ENCODE results near the gene TRIML1. TPM values are rescaled to one million over a fixed set of nuclear protein-coding genes. Genes with fewer than 3 reads are reported as not detected.

Gene TRIML1
- total and polyA plus RNA-seq, 4 donors: not detected

DNA sequence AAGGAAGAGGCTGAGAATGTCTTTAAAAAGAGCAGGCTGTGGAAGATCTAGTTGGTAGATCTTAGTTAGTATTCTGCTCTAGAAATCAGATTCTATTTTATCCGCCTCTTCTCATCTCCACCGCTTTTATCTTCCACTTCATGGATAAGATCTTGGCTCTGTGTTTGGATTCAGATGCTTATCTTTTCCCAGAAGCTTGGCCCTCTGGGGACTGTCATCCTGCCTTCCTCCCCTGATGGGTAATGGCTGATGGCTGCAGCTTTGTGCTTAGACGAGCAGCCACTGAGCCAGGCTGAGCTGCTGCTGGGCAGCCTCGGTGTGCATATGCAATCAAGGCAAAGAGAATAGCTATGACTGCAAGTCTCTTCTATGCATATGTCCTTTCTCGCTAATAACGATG is 23.5 kb downstream of the TRIML1 start:
- intact Hi-C loops (cut with DNase I): no loop called here
- no peaks in the 10 kb centered on the region for H3K27me3 ChIP-seq (ENCODE audit: control insufficient read depth in 1 of 2, insufficient read depth in 2 of 2, low read length in 1 of 2)
- H3K4me3 ChIP-seq (ENCODE audit: low read length in 2 of 2): no peak overlapping the region
- no peak for ATAC-seq (ENCODE audit: low FRiP score)
- H3K27ac ChIP-seq (ENCODE audit: low read depth in 1 of 2, low read length in 2 of 2): no peak overlapping the region
- H3K4me1 ChIP-seq (ENCODE audit: control insufficient read depth in 1 of 2, insufficient read depth in 2 of 2, low read length in 2 of 2): no peaks in the 10 kb centered on the region
- WGBS, 2 donors: 90 to 91% methylated on average over 6 of the region's 6 CpGs
- H3K36me3 ChIP-seq (ENCODE audit: control insufficient read depth in 1 of 2, insufficient read depth in 2 of 2, low read length in 1 of 2): no peaks in the 10 kb centered on the region
- DNase-seq: no peak
- H3K9me3 ChIP-seq (ENCODE audit: control insufficient read depth, low read length): no peaks in the 10 kb centered on the region

DNA sequence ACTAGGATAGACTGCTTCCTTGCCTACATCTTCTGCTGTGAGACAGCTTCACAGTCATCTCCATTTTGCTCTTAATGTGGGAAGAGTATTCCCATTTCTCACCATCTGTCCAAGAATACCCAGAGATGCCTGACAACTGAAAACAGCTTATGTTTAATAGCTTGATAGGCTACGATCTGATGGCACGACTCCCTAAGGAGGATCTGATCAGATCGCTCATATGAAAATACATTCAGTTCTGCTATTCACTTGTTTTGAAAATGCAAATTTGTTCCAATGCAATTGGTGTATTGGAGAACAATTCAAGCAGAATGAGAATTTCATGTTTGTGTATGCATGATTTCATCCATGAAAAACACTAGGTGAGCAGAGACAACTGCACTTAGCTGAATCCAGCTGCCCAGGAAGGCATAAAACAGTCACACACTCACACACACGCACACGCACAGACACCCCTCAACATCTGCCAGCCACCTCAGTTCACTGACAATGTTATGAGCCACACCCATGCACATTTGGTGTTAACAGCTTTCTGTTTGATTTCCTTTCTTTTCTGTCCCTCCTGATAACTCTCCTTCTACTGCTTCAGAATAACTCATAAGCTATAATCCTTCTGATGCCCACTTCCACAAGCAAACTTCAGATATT is 29.6 kb downstream of the TRIML1 start:
- Histone ChIP-seq H3K4me3 (ENCODE audit: low read length in 2 of 2) (no peak overlapping the region), H3K9me3 (ENCODE audit: control insufficient read depth, low read length) (peaks cover 1% of the 10 kb centered on the region), H3K4me1 (ENCODE audit: control insufficient read depth in 1 of 2, insufficient read depth in 2 of 2, low read length in 2 of 2) (no peaks in the 10 kb centered on the region), H3K36me3 (ENCODE audit: control insufficient read depth in 1 of 2, insufficient read depth in 2 of 2, low read length in 1 of 2) (no peaks in the 10 kb centered on the region), H3K27ac (ENCODE audit: low read depth in 1 of 2, low read length in 2 of 2) (no peak overlapping the region), H3K27me3 (ENCODE audit: control insufficient read depth in 1 of 2, insufficient read depth in 2 of 2, low read length in 1 of 2) (no peaks in the 10 kb centered on the region)
- DNase-seq: no peak
- ATAC-seq (ENCODE audit: low FRiP score): no peak
- intact Hi-C loops (cut with DNase I): no loop called here
- 88 to 93% methylated on average over 5 of the region's 5 CpGs for WGBS, 2 donors

DNA sequence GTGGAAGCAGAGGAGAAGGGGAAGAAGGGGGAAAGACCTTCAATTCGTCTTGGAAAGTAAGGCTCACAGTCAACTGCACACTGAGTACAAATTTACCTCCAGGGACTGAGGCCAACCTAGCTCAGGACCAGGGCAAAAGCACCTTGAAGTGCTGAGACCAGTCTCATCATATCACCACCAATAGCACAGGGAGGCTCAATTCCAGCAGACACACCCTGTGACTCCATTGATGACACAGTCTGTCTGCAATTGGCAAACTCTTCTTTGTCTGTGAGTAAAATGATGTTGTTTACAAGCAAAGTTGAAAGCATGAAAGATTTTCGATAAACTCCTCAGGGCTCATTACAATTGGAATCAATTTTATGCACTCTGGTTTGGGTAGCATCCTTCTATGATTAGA is 32.3 kb downstream of the TRIML1 start:
- no peaks in the 10 kb centered on the region for H3K27me3 ChIP-seq (ENCODE audit: control insufficient read depth in 1 of 2, insufficient read depth in 2 of 2, low read length in 1 of 2)
- intact Hi-C loops (cut with DNase I): no loop called here
- no peak overlapping the region for H3K27ac ChIP-seq (ENCODE audit: low read depth in 1 of 2, low read length in 2 of 2)
- no peaks in the 10 kb centered on the region for H3K4me1 ChIP-seq (ENCODE audit: control insufficient read depth in 1 of 2, insufficient read depth in 2 of 2, low read length in 2 of 2)
- ATAC-seq (ENCODE audit: low FRiP score) (no peak), DNase-seq (no peak)
- no peaks in the 10 kb centered on the region for H3K36me3 ChIP-seq (ENCODE audit: control insufficient read depth in 1 of 2, insufficient read depth in 2 of 2, low read length in 1 of 2)
- H3K9me3 ChIP-seq (ENCODE audit: control insufficient read depth, low read length): peaks cover 1% of the 10 kb centered on the region
- no peak overlapping the region for H3K4me3 ChIP-seq (ENCODE audit: low read length in 2 of 2)
- WGBS, 2 donors: 93 to 94% methylated on average over 2 of the region's 2 CpGs

DNA sequence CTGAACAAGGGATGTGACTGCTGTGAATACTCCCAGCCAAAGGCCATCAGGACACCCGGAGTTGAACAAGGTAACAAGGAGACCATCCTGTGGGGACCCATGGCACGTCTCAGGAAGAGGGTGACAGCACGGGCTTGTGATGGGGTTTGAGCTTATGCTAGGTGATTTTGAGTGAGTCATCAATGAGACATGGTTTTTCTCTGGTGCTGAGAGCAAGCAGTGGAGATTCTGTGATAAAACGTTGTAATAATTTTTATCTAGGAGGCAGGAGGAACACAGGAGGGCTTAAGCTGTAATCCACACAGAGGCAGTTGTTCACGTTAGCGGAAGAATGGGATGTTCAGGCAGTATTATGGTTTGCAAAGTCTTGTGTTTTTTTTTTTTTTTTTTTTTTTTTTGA is 36.0 kb downstream of the TRIML1 start:
- Histone ChIP-seq H3K9me3 (ENCODE audit: control insufficient read depth, low read length) (peaks cover 1% of the 10 kb centered on the region), H3K4me3 (ENCODE audit: low read length in 2 of 2) (no peak overlapping the region), H3K27ac (ENCODE audit: low read depth in 1 of 2, low read length in 2 of 2) (no peak overlapping the region), H3K27me3 (ENCODE audit: control insufficient read depth in 1 of 2, insufficient read depth in 2 of 2, low read length in 1 of 2) (no peaks in the 10 kb centered on the region), H3K36me3 (ENCODE audit: control insufficient read depth in 1 of 2, insufficient read depth in 2 of 2, low read length in 1 of 2) (no peaks in the 10 kb centered on the region), H3K4me1 (ENCODE audit: control insufficient read depth in 1 of 2, insufficient read depth in 2 of 2, low read length in 2 of 2) (no peaks in the 10 kb centered on the region)
- WGBS, 2 donors: 94 to 95% methylated on average over 6 of the region's 6 CpGs
- DNase-seq (no peak), ATAC-seq (ENCODE audit: low FRiP score) (no peak)
- intact Hi-C loops (cut with DNase I): no loop called here

DNA sequence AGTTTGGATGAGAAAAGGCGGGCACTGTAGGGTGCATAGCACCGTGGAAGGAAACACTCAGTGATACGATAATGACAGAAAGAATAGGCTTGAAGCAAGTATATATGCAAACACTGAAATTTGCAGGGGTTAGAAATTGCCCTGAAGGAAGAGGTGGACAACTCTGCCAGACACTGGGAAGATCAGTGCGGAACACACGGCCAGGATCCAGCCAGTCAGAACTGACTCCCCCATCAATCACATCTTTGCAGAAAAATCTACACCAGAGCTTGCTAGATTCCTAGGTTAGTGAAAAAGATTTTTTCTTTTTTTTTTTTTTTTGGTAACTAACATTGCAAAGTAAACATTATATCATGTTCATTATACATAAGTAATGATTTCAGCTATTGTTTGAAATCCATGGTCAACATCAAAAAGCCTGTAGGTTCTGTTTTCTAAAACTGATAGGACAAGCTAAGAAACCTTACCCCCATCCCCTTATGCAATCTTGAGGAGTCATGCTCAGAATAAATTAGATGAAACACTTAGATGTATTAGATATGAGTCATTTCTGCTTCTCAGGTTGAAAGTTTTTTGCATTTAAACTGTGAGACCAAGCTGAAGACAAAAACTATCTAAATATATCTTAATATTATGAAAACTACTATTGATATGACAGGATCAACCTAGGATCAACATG is 38.9 kb downstream of the TRIML1 start:
- Histone ChIP-seq H3K4me1 (ENCODE audit: control insufficient read depth in 1 of 2, insufficient read depth in 2 of 2, low read length in 2 of 2) (no peaks in the 10 kb centered on the region), H3K27ac (ENCODE audit: low read depth in 1 of 2, low read length in 2 of 2) (no peak overlapping the region), H3K27me3 (ENCODE audit: control insufficient read depth in 1 of 2, insufficient read depth in 2 of 2, low read length in 1 of 2) (no peaks in the 10 kb centered on the region), H3K36me3 (ENCODE audit: control insufficient read depth in 1 of 2, insufficient read depth in 2 of 2, low read length in 1 of 2) (no peaks in the 10 kb centered on the region), H3K9me3 (ENCODE audit: control insufficient read depth, low read length) (no peaks in the 10 kb centered on the region), H3K4me3 (ENCODE audit: low read length in 2 of 2) (no peak overlapping the region)
- intact Hi-C loops (cut with DNase I): no loop called here
- WGBS, 2 donors: 86 to 91% methylated on average over 5 of the region's 5 CpGs
- DNase-seq (no peak), ATAC-seq (ENCODE audit: low FRiP score) (no peak)

DNA sequence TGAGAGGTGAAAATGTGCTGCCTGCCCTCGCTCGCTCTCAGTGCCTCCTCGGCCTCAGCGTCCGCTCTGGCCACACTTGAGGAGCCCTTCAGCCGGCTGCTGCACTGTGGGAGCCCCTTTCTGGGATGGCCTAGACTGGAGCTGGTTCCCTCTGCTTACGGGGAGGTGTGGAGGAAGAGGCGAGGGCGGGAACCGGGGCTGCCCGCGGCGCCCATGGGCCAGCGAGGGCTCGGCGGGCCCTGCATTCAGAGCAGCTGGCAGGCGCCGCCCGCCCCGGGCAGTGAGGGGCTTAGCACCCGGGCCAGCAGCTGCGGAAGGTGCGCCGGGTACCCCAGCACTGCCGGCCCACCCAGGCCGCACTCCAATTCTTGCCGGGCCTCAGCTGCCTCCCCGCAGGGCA is 39.6 kb downstream of the TRIML1 start:
- intact Hi-C loops (cut with DNase I): no loop called here
- Histone ChIP-seq H3K9me3 (ENCODE audit: control insufficient read depth, low read length) (no peaks in the 10 kb centered on the region), H3K27ac (ENCODE audit: low read depth in 1 of 2, low read length in 2 of 2) (no peak overlapping the region), H3K4me1 (ENCODE audit: control insufficient read depth in 1 of 2, insufficient read depth in 2 of 2, low read length in 2 of 2) (no peaks in the 10 kb centered on the region), H3K36me3 (ENCODE audit: control insufficient read depth in 1 of 2, insufficient read depth in 2 of 2, low read length in 1 of 2) (no peaks in the 10 kb centered on the region), H3K27me3 (ENCODE audit: control insufficient read depth in 1 of 2, insufficient read depth in 2 of 2, low read length in 1 of 2) (no peaks in the 10 kb centered on the region), H3K4me3 (ENCODE audit: low read length in 2 of 2) (no peak overlapping the region)
- ATAC-seq (ENCODE audit: low FRiP score) (no peak), DNase-seq (no peak)
- WGBS, 2 donors: 95 to 99% methylated on average over 21 to 28 of the region's 28 CpGs

DNA sequence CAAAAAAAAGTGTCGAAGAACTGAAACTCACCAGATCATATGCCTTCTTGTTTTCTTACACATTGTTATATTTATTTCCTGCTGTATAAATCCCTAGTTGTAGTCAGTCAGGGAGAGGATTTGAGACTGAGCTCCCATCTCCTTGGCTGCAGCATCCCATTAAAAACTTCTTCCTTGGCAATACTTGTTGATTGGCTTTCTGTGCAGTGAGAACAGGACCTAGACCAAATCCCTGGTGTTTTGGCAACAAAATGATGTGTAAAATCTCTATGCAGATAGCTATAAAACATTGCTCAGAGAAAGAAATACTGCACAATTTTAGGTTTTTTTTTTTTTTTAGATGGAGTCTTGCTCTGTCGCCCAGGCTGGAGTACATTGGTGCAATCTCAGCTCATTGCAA is 47.9 kb downstream of the TRIML1 start:
- H3K4me3 ChIP-seq (ENCODE audit: low read length in 2 of 2): no peak overlapping the region
- ATAC-seq (ENCODE audit: low FRiP score) (no peak), DNase-seq (no peak)
- no peaks in the 10 kb centered on the region for H3K36me3 ChIP-seq (ENCODE audit: control insufficient read depth in 1 of 2, insufficient read depth in 2 of 2, low read length in 1 of 2)
- H3K27me3 ChIP-seq (ENCODE audit: control insufficient read depth in 1 of 2, insufficient read depth in 2 of 2, low read length in 1 of 2): no peaks in the 10 kb centered on the region
- H3K9me3 ChIP-seq (ENCODE audit: control insufficient read depth, low read length): no peaks in the 10 kb centered on the region
- intact Hi-C loops (cut with DNase I): no loop called here
- H3K27ac ChIP-seq (ENCODE audit: low read depth in 1 of 2, low read length in 2 of 2): no peak overlapping the region
- no peaks in the 10 kb centered on the region for H3K4me1 ChIP-seq (ENCODE audit: control insufficient read depth in 1 of 2, insufficient read depth in 2 of 2, low read length in 2 of 2)
- WGBS, 2 donors: 74 to 86% methylated on average over 2 of the region's 2 CpGs

DNA sequence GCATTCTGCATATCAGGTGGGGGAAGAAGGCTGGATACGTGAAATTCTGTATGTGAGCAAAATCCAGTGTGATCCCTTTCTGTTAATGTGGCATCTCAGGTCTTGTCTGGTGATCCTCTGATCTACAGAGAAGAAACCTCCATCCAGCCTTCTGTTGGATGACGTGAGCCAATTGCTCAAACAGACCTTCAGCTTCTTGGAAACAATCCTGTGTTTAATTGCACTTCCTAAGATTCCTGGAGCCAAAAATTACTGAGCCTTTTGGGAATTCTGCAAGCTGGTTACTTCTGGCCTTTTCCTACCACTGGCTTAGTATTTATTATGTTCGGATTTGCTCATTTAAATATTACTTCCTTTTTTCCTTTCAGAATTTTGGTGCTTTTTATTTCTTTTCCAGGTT is 51.2 kb downstream of the TRIML1 start:
- WGBS, 2 donors: 20 to 21% methylated on average over 3 of the region's 3 CpGs
- no peaks in the 10 kb centered on the region for H3K27me3 ChIP-seq (ENCODE audit: control insufficient read depth in 1 of 2, insufficient read depth in 2 of 2, low read length in 1 of 2)
- intact Hi-C loops (cut with DNase I): loop anchor here in 1 of 2 donors (10.0 kb wide), 1 partner anchor 156 kb away; no protein-coding TSS in a partner anchor
- no peak overlapping the region for H3K4me3 ChIP-seq (ENCODE audit: low read length in 2 of 2)
- peaks cover 0 to 2% of the 10 kb centered on the region in 2 donors for H3K4me1 ChIP-seq (ENCODE audit: control insufficient read depth in 1 of 2, insufficient read depth in 2 of 2, low read length in 2 of 2)
- no peak for ATAC-seq (ENCODE audit: low FRiP score)
- no peaks in the 10 kb centered on the region for H3K9me3 ChIP-seq (ENCODE audit: control insufficient read depth, low read length)
- DNase-seq: no peak
- peak overlapping the region in 1 of 2 donors; percentile 11 for H3K27ac ChIP-seq (ENCODE audit: low read depth in 1 of 2, low read length in 2 of 2)
- no peaks in the 10 kb centered on the region for H3K36me3 ChIP-seq (ENCODE audit: control insufficient read depth in 1 of 2, insufficient read depth in 2 of 2, low read length in 1 of 2)

DNA sequence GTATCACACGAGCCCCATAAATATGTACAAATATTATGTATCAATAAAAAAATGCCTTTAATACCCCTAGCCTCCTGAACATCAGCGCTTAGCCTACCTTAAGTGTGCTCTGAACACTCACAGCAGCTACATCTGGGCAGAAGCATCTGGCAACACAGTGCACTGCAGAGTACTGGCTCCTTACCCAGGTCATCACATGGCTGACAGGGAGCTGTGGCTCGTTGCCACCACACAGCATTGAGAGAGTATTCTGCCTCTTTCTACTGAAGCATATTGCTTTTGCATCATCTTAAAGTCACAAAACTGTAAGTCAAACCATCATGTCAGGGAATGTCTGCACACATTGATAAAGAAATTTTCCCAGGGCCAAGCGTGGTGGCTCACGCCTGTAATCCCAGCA is 55.2 kb downstream of the TRIML1 start:
- intact Hi-C loops (cut with DNase I): loop anchor here in 1 of 2 donors (10.0 kb wide), 1 partner anchor 160 kb away; no protein-coding TSS in a partner anchor
- 87 to 89% methylated on average over 5 of the region's 5 CpGs for WGBS, 2 donors
- H3K27ac ChIP-seq (ENCODE audit: low read depth in 1 of 2, low read length in 2 of 2): no peak overlapping the region
- peaks cover 0 to 4% of the 10 kb centered on the region in 2 donors for H3K4me1 ChIP-seq (ENCODE audit: control insufficient read depth in 1 of 2, insufficient read depth in 2 of 2, low read length in 2 of 2)
- DNase-seq (no peak), ATAC-seq (ENCODE audit: low FRiP score) (no peak)
- H3K27me3 ChIP-seq (ENCODE audit: control insufficient read depth in 1 of 2, insufficient read depth in 2 of 2, low read length in 1 of 2): no peaks in the 10 kb centered on the region
- H3K36me3 ChIP-seq (ENCODE audit: control insufficient read depth in 1 of 2, insufficient read depth in 2 of 2, low read length in 1 of 2): no peaks in the 10 kb centered on the region
- H3K4me3 ChIP-seq (ENCODE audit: low read length in 2 of 2): no peak overlapping the region
- no peaks in the 10 kb centered on the region for H3K9me3 ChIP-seq (ENCODE audit: control insufficient read depth, low read length)

Measured in aorta (tissue), 5 donors.